ENCODE data around the gene MIGA2. TPM values are rescaled to one million over a fixed set of nuclear protein-coding genes. Genes with fewer than 3 reads are reported as not detected.

The MIGA2 gene
- total RNA-seq, 2 experiments from 2014 or later: 27.7 to 37.7 TPM

DNA sequence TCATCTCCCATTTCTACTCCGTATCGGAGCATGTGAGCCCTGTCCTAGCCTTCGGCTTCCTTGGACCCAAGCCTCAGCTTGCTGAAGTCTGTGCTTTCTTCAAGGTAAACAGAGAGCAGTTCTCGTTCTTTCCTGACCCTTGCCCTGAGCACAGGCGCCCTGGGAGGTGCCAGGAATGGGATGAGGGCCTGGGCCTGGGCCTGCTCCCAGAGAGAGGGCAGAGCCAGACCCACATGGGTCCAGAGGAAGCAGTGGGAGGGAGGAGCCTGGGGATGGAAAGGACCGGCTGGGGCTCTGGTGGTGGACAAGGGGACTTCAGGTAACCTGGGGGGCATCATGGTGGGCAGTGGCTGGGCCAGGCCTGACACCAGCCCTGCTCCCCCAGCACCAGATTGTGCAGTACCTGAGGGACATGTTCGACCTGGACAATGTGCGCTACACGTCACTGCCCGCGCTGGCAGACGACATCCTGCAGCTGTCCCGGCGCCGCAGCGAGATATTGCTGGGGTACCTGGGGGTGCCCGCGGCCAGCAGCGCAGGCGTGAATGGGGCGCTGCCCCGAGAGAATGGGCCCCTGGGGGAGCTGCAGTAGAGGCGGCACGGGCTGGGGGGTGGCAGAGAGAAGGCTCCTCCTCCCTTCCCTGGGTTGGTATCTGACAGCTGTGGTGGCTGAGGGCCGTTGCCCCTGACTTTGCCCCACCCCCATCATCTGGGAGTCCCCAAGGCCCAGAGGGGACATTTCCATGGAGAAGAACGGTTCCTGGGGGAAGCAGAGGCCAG lies 33.6 kb downstream of the MIGA2 start:
- Histone ChIP-seq H3K36me3 (ENCODE audit: insufficient read depth, low read length) (peaks cover 25% of the 10 kb centered on the region), H3K27ac (ENCODE audit: low read depth, low read length, poor library complexity, severe bottlenecking) (no peak overlapping the region), H3K4me3 (ENCODE audit: low read depth, low read length, poor library complexity, severe bottlenecking) (no peak overlapping the region), H3K9me2 (ENCODE audit: insufficient read depth, low read length) (no peaks in the 10 kb centered on the region), H4K20me1 (ENCODE audit: insufficient read depth, low read length) (no peaks in the 10 kb centered on the region), H2AFZ (ENCODE audit: low read length) (no peak overlapping the region), H3K79me2 (ENCODE audit: insufficient read depth, low read depth, low read length) (no peaks in the 10 kb centered on the region), H3K4me2 (ENCODE audit: low read length) (no peak overlapping the region), H3K9me3 (ENCODE audit: low read length) (no peaks in the 10 kb centered on the region), H3K4me1 (ENCODE audit: insufficient read depth, low read length, poor library complexity, severe bottlenecking) (no peaks in the 10 kb centered on the region)
- POLR2A ChIA-PET: interaction anchor here (0.6 kb wide), 2 partner anchors 27 to 50 kb away, joined by 3 read pairs; no protein-coding TSS in a partner anchor
- CTCF ChIA-PET (ENCODE audit: unreplicated experiment): no interaction called here
- DNase-seq (ENCODE audit: low spot score): no peak
- no TSS peak for BruUV-seq (replicated peaks)
- no peak for TF ChIP-seq EZH2phosphoT487 (IDR thresholded peaks at IDR 0.05; ENCODE audit: borderline replicate concordance, low read depth, low read length)
- TF ChIP-seq, protein P1, sequence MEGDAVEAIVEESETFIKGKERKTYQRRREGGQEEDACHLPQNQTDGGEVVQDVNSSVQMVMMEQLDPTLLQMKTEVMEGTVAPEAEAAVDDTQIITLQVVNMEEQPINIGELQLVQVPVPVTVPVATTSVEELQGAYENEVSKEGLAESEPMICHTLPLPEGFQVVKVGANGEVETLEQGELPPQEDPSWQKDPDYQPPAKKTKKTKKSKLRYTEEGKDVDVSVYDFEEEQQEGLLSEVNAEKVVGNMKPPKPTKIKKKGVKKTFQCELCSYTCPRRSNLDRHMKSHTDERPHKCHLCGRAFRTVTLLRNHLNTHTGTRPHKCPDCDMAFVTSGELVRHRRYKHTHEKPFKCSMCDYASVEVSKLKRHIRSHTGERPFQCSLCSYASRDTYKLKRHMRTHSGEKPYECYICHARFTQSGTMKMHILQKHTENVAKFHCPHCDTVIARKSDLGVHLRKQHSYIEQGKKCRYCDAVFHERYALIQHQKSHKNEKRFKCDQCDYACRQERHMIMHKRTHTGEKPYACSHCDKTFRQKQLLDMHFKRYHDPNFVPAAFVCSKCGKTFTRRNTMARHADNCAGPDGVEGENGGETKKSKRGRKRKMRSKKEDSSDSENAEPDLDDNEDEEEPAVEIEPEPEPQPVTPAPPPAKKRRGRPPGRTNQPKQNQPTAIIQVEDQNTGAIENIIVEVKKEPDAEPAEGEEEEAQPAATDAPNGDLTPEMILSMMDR (conservative IDR thresholded peaks at IDR 0.05; ENCODE audit: low read length): no peak
- intact Hi-C loops (cut with micrococcal nuclease; ENCODE audit: unreplicated experiment): no loop called here

DNA sequence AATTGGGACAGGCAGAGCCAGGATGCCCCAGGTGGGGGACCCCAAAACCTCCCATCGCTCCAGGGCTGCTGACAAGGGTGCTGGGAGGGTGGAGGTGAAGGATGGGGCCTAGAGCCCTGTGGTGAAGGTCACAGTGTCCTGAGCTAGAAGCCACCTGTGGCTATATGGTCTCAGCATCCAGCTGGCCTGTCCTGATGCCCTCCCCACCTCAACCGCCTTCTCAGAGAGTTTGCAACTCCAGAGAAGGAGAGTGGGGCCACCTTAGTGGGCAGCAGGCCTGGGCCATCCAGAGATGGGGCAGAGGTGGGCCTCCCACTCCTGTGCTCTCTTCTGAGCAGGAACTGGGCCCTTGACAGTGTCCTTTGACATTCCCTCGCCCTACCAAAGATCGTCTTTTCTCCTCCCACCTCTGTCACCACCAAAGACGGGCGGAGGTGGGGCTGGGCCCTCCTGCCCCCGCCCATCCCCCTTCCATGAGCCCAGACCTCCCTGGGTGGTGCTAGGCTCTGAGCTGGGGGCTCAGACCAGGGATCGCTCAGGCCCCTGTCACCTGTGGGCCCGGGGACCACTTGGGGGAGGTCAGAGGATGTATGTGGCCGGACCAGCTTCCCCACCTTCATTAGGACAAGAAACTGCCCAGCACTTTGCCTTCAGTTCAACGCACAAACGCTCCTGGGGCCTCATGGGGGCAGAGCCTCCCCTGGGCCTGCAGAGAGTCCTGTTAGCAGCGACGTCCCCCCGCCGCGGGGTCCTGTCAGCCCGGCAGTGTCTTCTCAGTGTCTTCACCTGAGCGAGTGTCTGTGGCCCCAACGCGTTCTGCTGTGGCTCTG lies 34.5 kb downstream of the MIGA2 start:
- CTCF ChIA-PET (ENCODE audit: unreplicated experiment): no interaction called here
- Histone ChIP-seq H3K4me2 (ENCODE audit: low read length) (no peak overlapping the region), H3K4me3 (ENCODE audit: low read depth, low read length, poor library complexity, severe bottlenecking) (no peak overlapping the region), H2AFZ (ENCODE audit: low read length) (no peak overlapping the region), H3K9me2 (ENCODE audit: insufficient read depth, low read length) (no peaks in the 10 kb centered on the region), H3K36me3 (ENCODE audit: insufficient read depth, low read length) (peaks cover 16% of the 10 kb centered on the region), H4K20me1 (ENCODE audit: insufficient read depth, low read length) (no peaks in the 10 kb centered on the region), H3K4me1 (ENCODE audit: insufficient read depth, low read length, poor library complexity, severe bottlenecking) (no peaks in the 10 kb centered on the region), H3K9me3 (ENCODE audit: low read length) (no peaks in the 10 kb centered on the region), H3K79me2 (ENCODE audit: insufficient read depth, low read depth, low read length) (no peaks in the 10 kb centered on the region), H3K27ac (ENCODE audit: low read depth, low read length, poor library complexity, severe bottlenecking) (no peak overlapping the region)
- POLR2A ChIA-PET: interaction anchor here (0.6 kb wide), 2 partner anchors 28 to 51 kb away, joined by 3 read pairs; no protein-coding TSS in a partner anchor
- TF ChIP-seq, protein P1 (conservative IDR thresholded peaks at IDR 0.05; ENCODE audit: low read length): no peak
- no peak for TF ChIP-seq EZH2phosphoT487 (IDR thresholded peaks at IDR 0.05; ENCODE audit: borderline replicate concordance, low read depth, low read length)
- BruUV-seq (replicated peaks): no TSS peak
- DNase-seq (ENCODE audit: low spot score): no peak
- intact Hi-C loops (cut with micrococcal nuclease; ENCODE audit: unreplicated experiment): no loop called here

All from OCI-LY7 (cell line).